Neural progenitor cell (in vitro differentiated cells): ENCODE data around the gene RERE. TPM values are rescaled to one million over a fixed set of nuclear protein-coding genes. Genes with fewer than 3 reads are reported as not detected.

Experiments used
- DNase-seq: peaks from one replicate; pipeline ENCODE4 v3.0.0-alpha.2; 2016; ENCODE audit warnings: low spot score
- H2AFZ ChIP-seq: fragments of 200-600 bp; sonication (generic); replicated peaks from 2 replicates; pipeline ENCODE4 v1.6.1; 2016; ENCODE audit warnings: antibody characterized with exemption
- H3F3A ChIP-seq: fragments of 200-600 bp; sonication (generic); 2 replicates; pipeline ENCODE4 v1.6.1; 2016; ENCODE audit warnings: antibody characterized with exemption, low read depth
- H3K27ac ChIP-seq: fragments of 200-600 bp; sonication (generic); 2 replicates; pipeline ENCODE4 v1.5.1; 2016; ENCODE audit warnings: mild to moderate bottlenecking
- H3K27me3 ChIP-seq: fragments of 200-600 bp; sonication (generic); 2 replicates; pipeline ENCODE4 v1.6.1; 2016; ENCODE audit warnings: mild to moderate bottlenecking, moderate library complexity
- H3K36me3 ChIP-seq: fragments of 200-600 bp; sonication (generic); 2 replicates; pipeline ENCODE4 v1.5.1; 2016
- H3K4me1 ChIP-seq: fragments of 200-600 bp; sonication (generic); 2 replicates; pipeline ENCODE4 v1.6.1; 2016; ENCODE audit warnings: mixed run types
- H3K4me2 ChIP-seq: fragments of 200-600 bp; sonication (generic); 2 replicates; pipeline ENCODE4 v1.6.1; 2016
- H3K4me3 ChIP-seq: fragments of 200-600 bp; sonication (generic); 2 replicates; pipeline ENCODE4 v1.5.1; 2016
- H3K79me2 ChIP-seq: fragments of 200-600 bp; sonication (generic); 2 replicates; pipeline ENCODE4 v1.6.1; 2016; ENCODE audit warnings: low read depth
- H3K9ac ChIP-seq: fragments of 200-600 bp; sonication (generic); 2 replicates; pipeline ENCODE4 v1.6.1; 2016
- H3K9me3 ChIP-seq: fragments of 200-600 bp; sonication (generic); 2 replicates; pipeline ENCODE4 v1.5.1; 2016; ENCODE audit warnings: low read depth
- H4K20me1 ChIP-seq: fragments of 200-600 bp; sonication (generic); 2 replicates; pipeline ENCODE4 v1.6.1; 2016; ENCODE audit warnings: low read depth
- H3K27ac Mint-ChIP-seq: 3 replicates; pipeline ENCODE4 v1.8.0; 2021; ENCODE audit warnings: mixed read lengths
- H3K27me3 Mint-ChIP-seq: 2 replicates; pipeline ENCODE4 v1.8.0; 2022; ENCODE audit warnings: low read depth, mild to moderate bottlenecking, inconsistent platforms, moderate library complexity, mixed read lengths; ENCODE audit not compliant: insufficient read depth
- H3K36me3 Mint-ChIP-seq: 3 replicates; pipeline ENCODE4 v1.8.0; 2021; ENCODE audit warnings: mixed read lengths
- H3K4me1 Mint-ChIP-seq: 3 replicates; pipeline ENCODE4 v1.8.0; 2021; ENCODE audit warnings: mixed read lengths
- H3K4me3 Mint-ChIP-seq: 3 replicates; pipeline ENCODE4 v1.8.0; 2021; ENCODE audit warnings: mild to moderate bottlenecking, moderate library complexity, mixed read lengths
- H3K9me3 Mint-ChIP-seq: 3 replicates; pipeline ENCODE4 v1.8.0; 2020; ENCODE audit warnings: mixed read lengths
- CTCF ChIP-seq: fragments of 200-600 bp; sonication (generic); IDR thresholded peaks from 2 replicates; pipeline ENCODE4 v1.5.1; 2017; ENCODE audit warnings: antibody characterized with exemption, mild to moderate bottlenecking
- EZH2 ChIP-seq: fragments of 200-600 bp; sonication (generic); IDR thresholded peaks from 2 replicates; pipeline ENCODE4 v1.6.1; 2017; ENCODE audit warnings: antibody characterized with exemption, mild to moderate bottlenecking, moderate library complexity
- EZH2phosphoT487 ChIP-seq: fragments of 200-600 bp; sonication (generic); IDR thresholded peaks from 2 replicates; pipeline ENCODE4 v1.6.1; 2017; ENCODE audit warnings: antibody characterized with exemption
- total RNA-seq: library from RNA; depleted of rRNA; stranded (reverse); fragments of >200 nt; gene quantifications from 2 replicates; pipeline ENCODE4 v1.2.3, GENCODE V29; 2015; ENCODE audit warnings: low replicate concordance

The RERE gene
- total RNA-seq, 1 donor from 2014 or later = 29.8 TPM

- no peak overlapping the region for H3K27ac ChIP-seq
- H3K4me3 ChIP-seq = no peak overlapping the region
- peaks cover 26% of the 10 kb centered on the region for H3F3A ChIP-seq
- H3K9ac ChIP-seq = no peak overlapping the region
- no peaks in the 10 kb centered on the region for H3K36me3 ChIP-seq
- H3K36me3 Mint-ChIP-seq = peaks cover 7% of the 10 kb centered on the region
- no peak overlapping the region for H3K4me3 Mint-ChIP-seq
- H4K20me1 ChIP-seq = peaks cover 84% of the 10 kb centered on the region
- no peak overlapping the region for H3K4me2 ChIP-seq
- no peaks in the 10 kb centered on the region for H3K27me3 ChIP-seq
- peaks cover 5% of the 10 kb centered on the region for H3K9me3 Mint-ChIP-seq
- H3K27me3 Mint-ChIP-seq = no peaks in the 10 kb centered on the region
- H3K27ac Mint-ChIP-seq = no peak overlapping the region
- peaks cover 96% of the 10 kb centered on the region for H3K79me2 ChIP-seq
- H2AFZ ChIP-seq = no peak overlapping the region
- peaks cover 7% of the 10 kb centered on the region for H3K4me1 ChIP-seq
- H3K9me3 ChIP-seq = no peaks in the 10 kb centered on the region
- no peak for DNase-seq
- H3K4me1 Mint-ChIP-seq = peaks cover 38% of the 10 kb centered on the region
- TF ChIP-seq CTCF (no peak), EZH2phosphoT487 (no peak), EZH2 (no peak)
These were observed 63.7 kb downstream of the RERE start for GRCh38 chr1:8753736-8754135.

- H3K4me2 ChIP-seq = no peak overlapping the region
- H3K79me2 ChIP-seq = peaks cover 96% of the 10 kb centered on the region
- DNase-seq = no peak
- H3K9me3 Mint-ChIP-seq = peaks cover 5% of the 10 kb centered on the region
- no peak overlapping the region for H3K4me3 Mint-ChIP-seq
- peaks cover 79% of the 10 kb centered on the region for H4K20me1 ChIP-seq
- no peak overlapping the region for H3K27ac ChIP-seq
- H3K4me1 ChIP-seq = peaks cover 7% of the 10 kb centered on the region
- no peak for TF ChIP-seq CTCF
- TF ChIP-seq EZH2phosphoT487 = no peak
- peaks cover 26% of the 10 kb centered on the region for H3F3A ChIP-seq
- H3K27me3 Mint-ChIP-seq = no peaks in the 10 kb centered on the region
- H3K4me1 Mint-ChIP-seq = peaks cover 38% of the 10 kb centered on the region
- H3K36me3 Mint-ChIP-seq = peaks cover 10% of the 10 kb centered on the region
- H3K27ac Mint-ChIP-seq = no peak overlapping the region
- no peak overlapping the region for H2AFZ ChIP-seq
- no peaks in the 10 kb centered on the region for H3K27me3 ChIP-seq
- H3K9me3 ChIP-seq = no peaks in the 10 kb centered on the region
- H3K9ac ChIP-seq = no peak overlapping the region
- no peak overlapping the region for H3K4me3 ChIP-seq
- H3K36me3 ChIP-seq = no peaks in the 10 kb centered on the region
These were observed 64.3 kb downstream of the RERE start for GRCh38 chr1:8752921-8753713.

- peaks cover 38% of the 10 kb centered on the region for H3K4me1 Mint-ChIP-seq
- Histone ChIP-seq H3K4me2 (no peak overlapping the region), H3K9me3 (no peaks in the 10 kb centered on the region), H3K9ac (no peak overlapping the region), H3K36me3 (no peaks in the 10 kb centered on the region), H3K79me2 (peaks cover 95% of the 10 kb centered on the region), H3K4me3 (no peak overlapping the region), H3K27ac (no peak overlapping the region), H3F3A (peaks cover 26% of the 10 kb centered on the region), H4K20me1 (peaks cover 72% of the 10 kb centered on the region), H3K27me3 (no peaks in the 10 kb centered on the region), H3K4me1 (peaks cover 7% of the 10 kb centered on the region), H2AFZ (no peak overlapping the region)
- TF ChIP-seq EZH2phosphoT487 = no peak
- TF ChIP-seq CTCF = no peak
- no peaks in the 10 kb centered on the region for H3K9me3 Mint-ChIP-seq
- H3K27me3 Mint-ChIP-seq = no peaks in the 10 kb centered on the region
- H3K36me3 Mint-ChIP-seq = peaks cover 10% of the 10 kb centered on the region
- no peak for DNase-seq
- no peak overlapping the region for H3K4me3 Mint-ChIP-seq
- no peak overlapping the region for H3K27ac Mint-ChIP-seq
These were observed 65.0 kb downstream of the RERE start for GRCh38 chr1:8752411-8752810.
